A673 (cell line): Measurements from ENCODE around the gene INPP5E. TPM values are rescaled to one million over a fixed set of nuclear protein-coding genes. Genes with fewer than 3 reads are reported as not detected.

ENCODE experiments used
- Bru-seq: library from RNA; stranded (reverse); fragments of 400-500 nt; gene quantifications from one replicate; lab custom pipeline; 2021; lab: Mats Ljungman, UMichigan
- BruChase-seq, 2 experiments: library from RNA; stranded (reverse); fragments of 400-500 nt; gene quantifications; one replicate each; lab custom pipeline; 2021; lab: Mats Ljungman, UMichigan
- BruUV-seq: library from RNA; stranded (reverse); fragments of 400-500 nt; replicated peaks from 2 replicates; lab custom pipeline; 2021; lab: Mats Ljungman, UMichigan
- CTCF ChIA-PET: fragments of 300-600 bp; sonication (Branson Sonifier 250); formaldehyde crosslinking; loops from one replicate; lab custom pipeline; 2022; ENCODE audit warnings: antibody characterized with exemption; lab: Charles Lee
- POLR2A ChIA-PET: fragments of 300-600 bp; sonication (Branson Sonifier 250); formaldehyde crosslinking; loops from one replicate; lab custom pipeline; 2022; ENCODE audit warnings: antibody characterized with exemption; ENCODE audit not compliant: low non-redundant PET; lab: Charles Lee
- DNase-seq: peaks from one replicate; pipeline ENCODE4 v3.0.0-alpha.2; 2015; ENCODE audit warnings: low spot score
- H3K27ac ChIP-seq: fragments of 200-600 bp; sonication (generic); 2 replicates; pipeline ENCODE4 v1.5.1; 2016; ENCODE audit warnings: mixed run types, low read depth, mild to moderate bottlenecking, mixed read lengths, antibody characterized with exemption, low read length; ENCODE audit not compliant: poor library complexity, severe bottlenecking
- H3K27me3 ChIP-seq: fragments of 200-600 bp; sonication (generic); replicated peaks from 2 replicates; pipeline ENCODE4 v1.6.1; 2017; ENCODE audit warnings: mixed run types, low read depth, mild to moderate bottlenecking, mixed read lengths, antibody characterized with exemption, low read length; ENCODE audit not compliant: insufficient read depth, poor library complexity
- H3K36me3 ChIP-seq: fragments of 200-600 bp; sonication (generic); 2 replicates; pipeline ENCODE4 v1.6.1; 2016; ENCODE audit warnings: mixed run types, mild to moderate bottlenecking, mixed read lengths, antibody characterized with exemption, low read length; ENCODE audit not compliant: insufficient read depth, poor library complexity, severe bottlenecking
- H3K4me1 ChIP-seq: fragments of 200-600 bp; sonication (generic); 2 replicates; pipeline ENCODE4 v1.6.1; 2017; ENCODE audit warnings: mixed run types, mild to moderate bottlenecking, mixed read lengths, antibody characterized with exemption, low read length; ENCODE audit not compliant: insufficient read depth, poor library complexity, severe bottlenecking
- H3K4me3 ChIP-seq: fragments of 200-600 bp; sonication (generic); 2 replicates; pipeline ENCODE4 v1.5.1; 2016; ENCODE audit warnings: low read depth, mixed run types, mild to moderate bottlenecking, mixed read lengths, low read length; ENCODE audit not compliant: poor library complexity, severe bottlenecking
- H3K9me3 ChIP-seq: fragments of 200-600 bp; sonication (generic); 2 replicates; pipeline ENCODE4 v1.6.1; 2016; ENCODE audit warnings: mixed run types, low read depth, mild to moderate bottlenecking, mixed read lengths, antibody characterized with exemption, low read length; ENCODE audit not compliant: poor library complexity, severe bottlenecking
- EZH2 ChIP-seq: fragments of 200-600 bp; sonication (generic); IDR thresholded peaks from 2 replicates; pipeline ENCODE4 v1.6.1; 2017; ENCODE audit warnings: borderline replicate concordance, low read depth, mild to moderate bottlenecking, mixed read lengths, antibody characterized with exemption, low read length; ENCODE audit not compliant: poor library complexity, severe bottlenecking
- intact Hi-C: fragments of 100-400 bp; cut with micrococcal nuclease; formaldehyde crosslinking; loops from one replicate; pipeline ENCODE4 v1.10.0; 2022; ENCODE audit not compliant: unreplicated experiment
- long read RNA-seq: library from polyadenylated mRNA; stranded (forward); transcript quantifications from one replicate; pipeline ENCODE4 v2.0.0, GENCODE V29; 2022
- total RNA-seq: library from RNA; stranded (reverse); gene quantifications from 2 replicates; pipeline ENCODE4 v1.2.3, GENCODE V29; 2021
- TF ChIP-seq, protein P1 (sequence below): fragments of 300-800, 200-600 bp; sonication (generic); conservative IDR thresholded peaks from 2 replicates; pipeline ENCODE4 v1.5.1; 2017; ENCODE audit warnings: low read depth, mild to moderate bottlenecking, antibody characterized with exemption, low read length, moderate library complexity, mixed read lengths

Gene INPP5E, protein sequence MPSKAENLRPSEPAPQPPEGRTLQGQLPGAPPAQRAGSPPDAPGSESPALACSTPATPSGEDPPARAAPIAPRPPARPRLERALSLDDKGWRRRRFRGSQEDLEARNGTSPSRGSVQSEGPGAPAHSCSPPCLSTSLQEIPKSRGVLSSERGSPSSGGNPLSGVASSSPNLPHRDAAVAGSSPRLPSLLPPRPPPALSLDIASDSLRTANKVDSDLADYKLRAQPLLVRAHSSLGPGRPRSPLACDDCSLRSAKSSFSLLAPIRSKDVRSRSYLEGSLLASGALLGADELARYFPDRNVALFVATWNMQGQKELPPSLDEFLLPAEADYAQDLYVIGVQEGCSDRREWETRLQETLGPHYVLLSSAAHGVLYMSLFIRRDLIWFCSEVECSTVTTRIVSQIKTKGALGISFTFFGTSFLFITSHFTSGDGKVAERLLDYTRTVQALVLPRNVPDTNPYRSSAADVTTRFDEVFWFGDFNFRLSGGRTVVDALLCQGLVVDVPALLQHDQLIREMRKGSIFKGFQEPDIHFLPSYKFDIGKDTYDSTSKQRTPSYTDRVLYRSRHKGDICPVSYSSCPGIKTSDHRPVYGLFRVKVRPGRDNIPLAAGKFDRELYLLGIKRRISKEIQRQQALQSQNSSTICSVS
- total RNA-seq (26.2 and 27.7 TPM in 2 replicates), Bru-seq, nascent RNA (percentile 55 among the genes with signal in this experiment), BruChase-seq, experiment 1, labeled RNA remaining after a 2-hour chase (percentile 68 among the genes with signal in this experiment), BruChase-seq, experiment 2, labeled RNA remaining after a 6-hour chase (percentile 68 among the genes with signal in this experiment)
- long read RNA-seq, full-length matches to known transcripts = 24 of 79 reads
- long read RNA-seq, partial matches to known transcripts = 2 of 79 reads
- long read RNA-seq, other reads (novel, unspliced or antisense) = 53 of 79 reads

DNA sequence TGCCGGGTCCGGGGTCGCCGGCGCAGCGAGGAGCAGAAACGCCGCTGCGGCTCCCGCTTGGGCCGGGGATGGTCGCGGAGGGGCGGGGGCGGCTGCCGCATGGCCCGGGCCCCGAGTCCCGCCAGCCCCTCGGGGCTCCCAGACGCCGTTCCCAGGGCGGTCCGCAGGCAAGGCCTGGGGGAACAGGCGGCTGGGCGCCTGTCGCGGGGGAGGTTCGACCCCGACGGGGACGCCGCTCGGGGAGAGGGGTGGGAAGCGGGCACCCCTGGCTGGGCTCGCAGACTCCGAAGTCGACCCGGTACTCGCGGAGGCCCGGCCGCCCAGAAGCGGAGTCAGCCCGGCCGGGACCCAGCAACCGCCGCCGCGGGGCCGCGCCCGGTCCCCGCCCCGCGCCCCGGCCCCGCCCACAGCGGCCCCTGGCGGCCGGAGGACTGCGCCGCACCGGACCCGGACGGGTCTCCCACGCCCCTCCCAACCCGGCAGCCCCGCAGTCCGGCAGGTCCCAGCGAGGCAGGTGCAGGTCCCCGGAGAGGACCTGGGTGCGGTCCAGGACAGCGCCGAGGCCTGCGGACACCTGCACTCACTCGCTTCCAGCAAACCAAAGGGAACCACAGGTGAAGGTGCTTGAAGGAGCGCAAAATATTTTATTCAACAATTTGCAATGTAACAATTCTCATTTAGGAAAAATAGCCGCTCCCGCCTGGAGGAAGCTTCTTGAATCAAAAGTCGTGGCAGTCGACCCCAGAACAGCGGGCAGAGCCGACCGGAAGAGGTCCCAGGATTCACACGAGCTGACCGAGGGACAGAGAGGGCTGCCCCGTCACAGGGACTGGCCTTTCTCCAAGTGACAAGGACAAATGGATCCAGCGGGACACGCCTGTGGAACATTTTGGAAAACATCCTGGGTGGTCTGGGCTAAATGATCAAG is at the start of gene INPP5E:
Gene INPP5E (minus strand): TSS at position 365 of the 928 bp plus-strand sequence. CDS start 426 bp downstream, outside the sequence.
- peak within 1 kb of the TSS; percentile 77 for H3K4me3 ChIP-seq
- no TSS peak for BruUV-seq
- peak; percentile 84 for DNase-seq
- peaks cover 36% of the 10 kb centered on the region for H3K36me3 ChIP-seq
- H3K4me1 ChIP-seq = peaks cover 15% of the 10 kb centered on the region
- ChIA-PET CTCF (no interaction called here), POLR2A (interaction anchor here (0.6 kb wide), 1 partner anchor 149 kb away, joined by 3 read pairs; no protein-coding TSS in a partner anchor)
- intact Hi-C loops = no loop called here
- no peaks in the 10 kb centered on the region for H3K9me3 ChIP-seq
- H3K27me3 ChIP-seq = no peaks in the 10 kb centered on the region
- H3K27ac ChIP-seq = peak within 1 kb of the TSS; percentile 85
- TF ChIP-seq, protein P1, sequence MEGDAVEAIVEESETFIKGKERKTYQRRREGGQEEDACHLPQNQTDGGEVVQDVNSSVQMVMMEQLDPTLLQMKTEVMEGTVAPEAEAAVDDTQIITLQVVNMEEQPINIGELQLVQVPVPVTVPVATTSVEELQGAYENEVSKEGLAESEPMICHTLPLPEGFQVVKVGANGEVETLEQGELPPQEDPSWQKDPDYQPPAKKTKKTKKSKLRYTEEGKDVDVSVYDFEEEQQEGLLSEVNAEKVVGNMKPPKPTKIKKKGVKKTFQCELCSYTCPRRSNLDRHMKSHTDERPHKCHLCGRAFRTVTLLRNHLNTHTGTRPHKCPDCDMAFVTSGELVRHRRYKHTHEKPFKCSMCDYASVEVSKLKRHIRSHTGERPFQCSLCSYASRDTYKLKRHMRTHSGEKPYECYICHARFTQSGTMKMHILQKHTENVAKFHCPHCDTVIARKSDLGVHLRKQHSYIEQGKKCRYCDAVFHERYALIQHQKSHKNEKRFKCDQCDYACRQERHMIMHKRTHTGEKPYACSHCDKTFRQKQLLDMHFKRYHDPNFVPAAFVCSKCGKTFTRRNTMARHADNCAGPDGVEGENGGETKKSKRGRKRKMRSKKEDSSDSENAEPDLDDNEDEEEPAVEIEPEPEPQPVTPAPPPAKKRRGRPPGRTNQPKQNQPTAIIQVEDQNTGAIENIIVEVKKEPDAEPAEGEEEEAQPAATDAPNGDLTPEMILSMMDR = peak; percentile 53
- TF ChIP-seq EZH2 = no peak

DNA sequence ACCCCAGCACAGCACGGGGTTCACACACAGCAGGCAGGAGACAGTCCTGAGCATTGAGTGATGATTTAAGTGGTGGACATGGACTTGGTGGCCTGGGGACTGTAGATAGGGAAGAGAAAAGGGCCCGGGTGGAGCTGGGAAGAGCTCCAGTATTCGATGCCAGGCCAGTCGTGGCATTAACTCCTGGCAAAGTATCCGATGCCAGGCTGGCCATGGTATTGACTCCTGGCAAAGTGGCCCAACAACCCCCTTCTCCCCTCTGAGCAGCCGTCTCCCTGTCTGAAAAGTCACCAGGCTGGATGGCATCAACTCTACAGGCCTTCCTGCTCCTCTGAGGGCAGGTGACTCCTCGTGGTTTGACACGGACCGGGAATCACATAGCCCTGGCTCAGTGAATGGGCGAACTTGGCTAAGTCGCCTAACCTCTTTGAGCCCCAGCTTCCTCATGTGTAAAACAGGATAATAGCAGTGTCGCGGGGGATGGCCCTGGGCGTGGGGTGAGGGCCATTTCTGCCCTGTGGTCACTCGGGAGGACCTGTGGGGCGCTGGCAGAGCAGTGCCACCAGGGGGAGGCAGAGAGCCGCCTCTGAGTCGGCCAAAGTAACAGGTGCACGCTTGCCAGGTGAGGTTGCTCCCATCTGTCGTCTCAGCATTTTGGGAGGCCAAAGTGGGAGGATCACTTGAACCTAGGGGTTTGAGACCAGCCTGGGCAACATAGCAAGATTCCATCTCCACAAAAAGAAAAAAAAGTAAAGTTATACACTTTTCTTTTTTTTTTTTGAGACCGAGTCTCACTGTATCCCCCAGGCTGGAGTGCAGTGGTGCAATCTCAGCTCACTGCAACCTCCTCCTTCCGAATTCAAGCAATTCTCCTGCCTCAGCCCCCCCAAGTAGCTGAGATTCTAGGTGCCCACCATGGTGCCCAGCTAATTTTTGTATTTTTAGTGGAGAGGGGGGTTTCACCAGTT is 48.9 kb upstream of the INPP5E start:
- CTCF ChIA-PET = interaction anchor here (0.7 to 1.4 kb wide), 4 partner anchors 137 to 143 kb away, joined by 3 to 13 read pairs (median 5); no protein-coding TSS in a partner anchor
- TF ChIP-seq, protein P1 = peak; percentile 97
- no peak for TF ChIP-seq EZH2
- H3K4me1 ChIP-seq = peaks cover 9% of the 10 kb centered on the region
- intact Hi-C loops = no loop called here
- H3K27me3 ChIP-seq = no peaks in the 10 kb centered on the region
- H3K36me3 ChIP-seq = no peaks in the 10 kb centered on the region
- no peaks in the 10 kb centered on the region for H3K9me3 ChIP-seq
- H3K27ac ChIP-seq = no peak overlapping the region
- DNase-seq = peak; percentile 25
- no TSS peak for BruUV-seq
- H3K4me3 ChIP-seq = no peak overlapping the region
- POLR2A ChIA-PET = no interaction called here
